Stimulated activated effector memory CD8-positive, alpha-beta T cell treated with anti-CD3 and anti-CD28 coated beads, Interleukin-12 subunit alpha, Interleukin-12 subunit beta, amount 100 ng/mL, for 72 hours (primary cell): ENCODE measurements around the gene RPN1.

Experiments
- ATAC-seq: fragments of 150-1000 bp; cut with Tn5 transposase; 2 replicates; pipeline ENCODE4 v1.10.0; 2021
- DNase-seq, 2 donors: peaks; one replicate each; pipeline ENCODE4 v3.0.0; 2021 to 2022; ENCODE audit warnings: low spot score in 2 of 2
- H3K27ac Mint-ChIP-seq: one replicate; pipeline ENCODE4 v1.8.0; 2022; ENCODE audit warnings: mild to moderate bottlenecking, mixed read lengths
- H3K36me3 Mint-ChIP-seq: one replicate; pipeline ENCODE4 v1.8.0; 2022; ENCODE audit warnings: mild to moderate bottlenecking, mixed read lengths
- H3K4me1 Mint-ChIP-seq: one replicate; pipeline ENCODE4 v1.8.0; 2022; ENCODE audit warnings: mixed read lengths
- H3K4me3 Mint-ChIP-seq: one replicate; pipeline ENCODE4 v1.8.0; 2022; ENCODE audit warnings: mild to moderate bottlenecking, mixed read lengths
- H3K9me3 Mint-ChIP-seq: one replicate; pipeline ENCODE4 v1.8.0; 2022; ENCODE audit warnings: mixed read lengths

RPN1 gene

DNA sequence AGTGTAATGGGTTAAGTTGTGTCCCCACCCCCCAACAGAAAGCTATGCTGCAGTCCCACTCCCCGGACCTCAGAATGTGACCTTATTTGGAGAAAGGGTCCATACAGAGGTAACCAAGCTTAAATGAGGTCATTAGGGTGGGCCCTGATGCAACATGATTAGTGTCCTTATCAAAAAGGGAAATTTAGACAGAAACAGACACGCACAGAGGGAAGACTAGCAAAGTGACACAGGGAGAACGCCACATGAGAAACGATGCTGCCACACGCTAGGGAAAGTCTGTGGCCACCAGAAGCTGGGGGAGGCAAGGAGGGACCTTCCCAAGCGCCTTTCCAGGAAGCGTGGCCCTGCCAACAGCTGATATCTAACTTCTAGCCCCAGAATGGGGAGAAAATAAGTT is 65.4 kb downstream of the RPN1 start:
- Mint-ChIP-seq H3K36me3 (no peaks in the 10 kb centered on the region), H3K9me3 (no peaks in the 10 kb centered on the region), H3K27ac (no peak overlapping the region), H3K4me1 (no peaks in the 10 kb centered on the region), H3K4me3 (no peak overlapping the region)
- DNase-seq (no peak), ATAC-seq (no peak)

- H3K36me3 Mint-ChIP-seq: no peaks in the 10 kb centered on the region
- DNase-seq (no peak), ATAC-seq (peak; percentile 85)
- no peak overlapping the region for H3K4me3 Mint-ChIP-seq
- H3K9me3 Mint-ChIP-seq: no peaks in the 10 kb centered on the region
- no peaks in the 10 kb centered on the region for H3K4me1 Mint-ChIP-seq
- H3K27ac Mint-ChIP-seq: no peak overlapping the region
Measured at GRCh38 chr3:128584412-128585020, 66.1 kb downstream of the RPN1 start.

DNA sequence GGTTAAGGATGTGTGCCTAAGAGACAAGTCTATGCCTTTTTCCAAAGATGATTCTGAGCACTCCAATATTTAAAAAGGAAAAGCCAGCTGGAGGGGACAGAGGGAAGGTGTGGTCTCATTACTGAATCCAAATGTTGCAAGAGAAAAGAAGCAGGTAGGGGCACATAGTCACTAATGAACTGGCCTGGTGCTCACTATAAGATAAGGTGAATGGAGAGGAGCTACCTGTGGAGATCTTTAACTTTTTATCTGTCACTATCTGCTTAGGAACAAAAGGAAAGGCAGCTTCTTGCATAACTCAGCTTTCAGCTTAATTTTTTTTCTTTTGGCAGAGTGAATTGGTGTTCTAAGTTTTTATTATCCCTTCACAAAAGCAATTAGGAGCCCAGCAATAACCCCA is 69.1 kb downstream of the RPN1 start:
- Mint-ChIP-seq H3K4me1 (no peaks in the 10 kb centered on the region), H3K4me3 (no peak overlapping the region), H3K36me3 (no peaks in the 10 kb centered on the region), H3K9me3 (no peaks in the 10 kb centered on the region), H3K27ac (no peak overlapping the region)
- DNase-seq (no peak), ATAC-seq (no peak)

- DNase-seq (no peak), ATAC-seq (no peak)
- no peak overlapping the region for H3K4me3 Mint-ChIP-seq
- no peak overlapping the region for H3K27ac Mint-ChIP-seq
- no peaks in the 10 kb centered on the region for H3K36me3 Mint-ChIP-seq
- no peaks in the 10 kb centered on the region for H3K4me1 Mint-ChIP-seq
- H3K9me3 Mint-ChIP-seq: no peaks in the 10 kb centered on the region
Measured at GRCh38 chr3:128579927-128580326, 70.7 kb downstream of the RPN1 start.

GRCh38 chr3:128578346-128578745 is 72.3 kb downstream of the RPN1 start:
- ATAC-seq (no peak), DNase-seq (no peak)
- H3K36me3 Mint-ChIP-seq: no peaks in the 10 kb centered on the region
- H3K4me3 Mint-ChIP-seq: no peak overlapping the region
- no peaks in the 10 kb centered on the region for H3K9me3 Mint-ChIP-seq
- H3K4me1 Mint-ChIP-seq: peaks cover 8% of the 10 kb centered on the region
- no peak overlapping the region for H3K27ac Mint-ChIP-seq

GRCh38 chr3:128577711-128578110 is 72.9 kb downstream of the RPN1 start:
- DNase-seq (no peak), ATAC-seq (no peak)
- Mint-ChIP-seq H3K4me3 (no peak overlapping the region), H3K4me1 (peaks cover 14% of the 10 kb centered on the region), H3K27ac (no peak overlapping the region), H3K9me3 (no peaks in the 10 kb centered on the region), H3K36me3 (no peaks in the 10 kb centered on the region)

- ATAC-seq (no peak), DNase-seq (no peak)
- peaks cover 19% of the 10 kb centered on the region for H3K4me1 Mint-ChIP-seq
- no peak overlapping the region for H3K4me3 Mint-ChIP-seq
- H3K27ac Mint-ChIP-seq: no peak overlapping the region
- H3K36me3 Mint-ChIP-seq: no peaks in the 10 kb centered on the region
- H3K9me3 Mint-ChIP-seq: no peaks in the 10 kb centered on the region
Measured at GRCh38 chr3:128576290-128576689, 74.3 kb downstream of the RPN1 start.

- H3K4me3 Mint-ChIP-seq: no peak overlapping the region
- H3K9me3 Mint-ChIP-seq: no peaks in the 10 kb centered on the region
- no peaks in the 10 kb centered on the region for H3K36me3 Mint-ChIP-seq
- ATAC-seq (no peak), DNase-seq (no peak)
- H3K27ac Mint-ChIP-seq: no peak overlapping the region
- peaks cover 19% of the 10 kb centered on the region for H3K4me1 Mint-ChIP-seq
Measured at GRCh38 chr3:128575777-128576176, 74.8 kb downstream of the RPN1 start.

- ATAC-seq (no peak), DNase-seq (no peak)
- H3K36me3 Mint-ChIP-seq: no peaks in the 10 kb centered on the region
- H3K4me3 Mint-ChIP-seq: no peak overlapping the region
- H3K9me3 Mint-ChIP-seq: no peaks in the 10 kb centered on the region
- H3K4me1 Mint-ChIP-seq: peaks cover 19% of the 10 kb centered on the region
- no peak overlapping the region for H3K27ac Mint-ChIP-seq
Measured at GRCh38 chr3:128573707-128574162, 76.9 kb downstream of the RPN1 start.

GRCh38 chr3:128573160-128573559 is 77.5 kb downstream of the RPN1 start:
- no peak overlapping the region for H3K27ac Mint-ChIP-seq
- H3K36me3 Mint-ChIP-seq: no peaks in the 10 kb centered on the region
- no peak overlapping the region for H3K4me3 Mint-ChIP-seq
- no peaks in the 10 kb centered on the region for H3K9me3 Mint-ChIP-seq
- ATAC-seq (peak; percentile 55), DNase-seq (no peak)
- peaks cover 19% of the 10 kb centered on the region for H3K4me1 Mint-ChIP-seq

GRCh38 chr3:128572644-128573105 is 77.9 kb downstream of the RPN1 start:
- H3K27ac Mint-ChIP-seq: no peak overlapping the region
- ATAC-seq (peak; percentile 76), DNase-seq (no peak)
- no peaks in the 10 kb centered on the region for H3K36me3 Mint-ChIP-seq
- no peaks in the 10 kb centered on the region for H3K9me3 Mint-ChIP-seq
- peaks cover 19% of the 10 kb centered on the region for H3K4me1 Mint-ChIP-seq
- H3K4me3 Mint-ChIP-seq: no peak overlapping the region

DNA sequence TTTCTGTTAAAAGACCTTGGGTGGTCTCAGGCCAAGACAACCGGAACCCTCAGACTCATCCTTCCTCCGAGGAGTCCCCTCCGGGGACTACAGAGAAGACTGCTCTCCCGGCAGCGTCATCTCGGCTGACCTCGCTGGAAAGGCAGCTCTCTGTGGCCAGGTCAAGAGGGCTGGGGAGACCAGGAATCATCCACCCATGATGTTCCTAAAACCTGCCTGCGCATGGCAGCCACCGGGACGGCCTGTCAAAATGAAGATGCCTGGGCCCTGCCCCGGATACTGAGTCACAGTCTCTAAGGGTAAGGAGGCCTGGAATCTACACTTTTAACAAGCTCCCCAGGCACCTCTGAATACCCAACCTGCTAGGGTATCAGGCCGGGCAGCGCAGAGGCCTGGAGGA is 78.6 kb downstream of the RPN1 start:
- H3K27ac Mint-ChIP-seq: no peak overlapping the region
- no peak for DNase-seq
- no peak for ATAC-seq
- H3K9me3 Mint-ChIP-seq: no peaks in the 10 kb centered on the region
- H3K36me3 Mint-ChIP-seq: no peaks in the 10 kb centered on the region
- H3K4me3 Mint-ChIP-seq: no peak overlapping the region
- H3K4me1 Mint-ChIP-seq: peaks cover 19% of the 10 kb centered on the region
